BLaER1 treated with 17β-estradiol and CSF1 and Interleukin-3, amounts not matched to agents 10 nM and 100 nM (cell line): ENCODE data around the gene UPF1.

Experiments used
- H3K27ac ChIP-seq, 11 experiments: shearing (Covaris generic); formaldehyde crosslinking; 2 replicates each; pipeline ENCODE4 v1.8.1; 2022
- H3K27me3 ChIP-seq, 11 experiments: shearing (Covaris generic); formaldehyde crosslinking; 2 replicates each; pipeline ENCODE4 v1.8.1; 2022
- H3K36me3 ChIP-seq, 11 experiments: shearing (Covaris generic); formaldehyde crosslinking; 2 replicates each; pipeline ENCODE4 v1.8.1; 2022
- H3K4me1 ChIP-seq, 10 experiments: shearing (Covaris generic); formaldehyde crosslinking; 2 replicates each; pipeline ENCODE4 v1.8.1; 2022
- H3K4me2 ChIP-seq, 11 experiments: shearing (Covaris generic); formaldehyde crosslinking; 2 replicates each; pipeline ENCODE4 v1.8.1; 2022
- H3K4me3 ChIP-seq, 10 experiments: shearing (Covaris generic); formaldehyde crosslinking; 2 replicates each; pipeline ENCODE4 v1.8.1; 2022
- H3K9ac ChIP-seq, 11 experiments: shearing (Covaris generic); formaldehyde crosslinking; 2 replicates each; pipeline ENCODE4 v1.8.1; 2022
- H3K9me3 ChIP-seq, 11 experiments: shearing (Covaris generic); formaldehyde crosslinking; replicated peaks in 1 of 11; 2 replicates each; pipeline ENCODE4 v1.8.1; 2022
- H4K20me1 ChIP-seq, 11 experiments: shearing (Covaris generic); formaldehyde crosslinking; 2 replicates each; pipeline ENCODE4 v1.8.1; 2022
- Cebpa-rat ChIP-seq, 11 experiments: shearing (Covaris generic); IDR thresholded peaks; 2 replicates each; pipeline ENCODE4 v1.8.1; 2022

UPF1 gene

GRCh38 chr19:18828786-18829185 is 3.0 kb upstream of the UPF1 start:
- no peak for TF ChIP-seq Cebpa-rat (IDR thresholded peaks at IDR 0.05)
- Histone ChIP-seq H4K20me1 (peaks cover 17 to 20% (median 20%) of the 10 kb centered on the region in 11 experiments), H3K9me3 (peaks cover 15 to 25% (median 20%) of the 10 kb centered on the region in 11 experiments), H3K27ac (no peak overlapping the region), H3K4me2 (no peak overlapping the region), H3K4me3 (no peak overlapping the region), H3K27me3 (no peaks in the 10 kb centered on the region), H3K4me1 (peaks cover 3 to 8% (median 5%) of the 10 kb centered on the region in 10 experiments), H3K36me3 (peaks cover 0 to 4% (median 3%) of the 10 kb centered on the region in 11 experiments; a peak in 13 of 22 replicates), H3K9ac (no peak overlapping the region)

- peaks cover 20 to 25% (median 22%) of the 10 kb centered on the region in 10 experiments for H3K4me1 ChIP-seq
- H3K9me3 ChIP-seq: peaks cover 15 to 25% (median 19%) of the 10 kb centered on the region in 11 experiments
- no peak overlapping the region for H3K4me2 ChIP-seq
- H3K36me3 ChIP-seq: peaks cover 12 to 21% (median 20%) of the 10 kb centered on the region in 11 experiments; a peak in 19 of 22 replicates
- H3K4me3 ChIP-seq: no peak overlapping the region
- no peak overlapping the region for H3K27ac ChIP-seq
- H3K9ac ChIP-seq: peak overlapping the region in 1 of 11 experiments; percentile 19; a peak in 1 of 22 replicates
- TF ChIP-seq Cebpa-rat (IDR thresholded peaks at IDR 0.05): no peak
- H3K27me3 ChIP-seq: no peaks in the 10 kb centered on the region
- peaks cover 34 to 37% (median 37%) of the 10 kb centered on the region in 11 experiments for H4K20me1 ChIP-seq
These were observed 1.3 kb upstream of the UPF1 start for GRCh38 chr19:18830488-18830887.

GRCh38 chr19:18832306-18833140 is 764 bp downstream of the UPF1 start:
- Histone ChIP-seq H3K36me3 (peaks cover 22 to 41% (median 40%) of the 10 kb centered on the region in 11 experiments; a peak in 21 of 22 replicates), H3K4me3 (peak overlapping the region; percentile 87 to 100 (median 97)), H3K4me1 (peaks cover 39 to 44% (median 41%) of the 10 kb centered on the region in 10 experiments), H3K9me3 (peaks cover under 1 to 4% (median 4%) of the 10 kb centered on the region in 11 experiments; a peak in 20 of 22 replicates), H4K20me1 (peaks cover 55 to 57% (median 57%) of the 10 kb centered on the region in 11 experiments), H3K27me3 (no peaks in the 10 kb centered on the region), H3K4me2 (peak overlapping the region; percentile 98 to 100 (median 99)), H3K27ac (peak overlapping the region; percentile 91 to 98 (median 96)), H3K9ac (peak overlapping the region; percentile 92 to 99 (median 99))
- TF ChIP-seq Cebpa-rat (IDR thresholded peaks at IDR 0.05): no peak

GRCh38 chr19:18833141-18833476 is 1.4 kb downstream of the UPF1 start:
- Histone ChIP-seq H3K4me3 (peak overlapping the region; percentile 87 to 100 (median 97)), H3K27ac (peak overlapping the region; percentile 91 to 98 (median 96); a peak in 21 of 22 replicates), H3K9ac (peak overlapping the region; percentile 92 to 99 (median 99)), H3K27me3 (no peaks in the 10 kb centered on the region), H4K20me1 (peaks cover 60 to 63% (median 63%) of the 10 kb centered on the region in 11 experiments), H3K36me3 (peaks cover 28 to 47% (median 46%) of the 10 kb centered on the region in 11 experiments; a peak in 21 of 22 replicates), H3K4me2 (peak overlapping the region; percentile 98 to 100 (median 99)), H3K9me3 (no peaks in the 10 kb centered on the region), H3K4me1 (peaks cover 44 to 50% (median 47%) of the 10 kb centered on the region in 10 experiments)
- no peak for TF ChIP-seq Cebpa-rat (IDR thresholded peaks at IDR 0.05)

- H4K20me1 ChIP-seq: peaks cover 70 to 72% (median 72%) of the 10 kb centered on the region in 11 experiments
- H3K27ac ChIP-seq: 0 out of 22 replicates have a peak overlapping the region, but pooled peaks of 3 of the 11 experiments have one; percentile 3 to 11 (median 6)
- peaks cover 34 to 56% (median 55%) of the 10 kb centered on the region in 11 experiments for H3K36me3 ChIP-seq
- H3K9ac ChIP-seq: peak overlapping the region; percentile 92 to 99 (median 99)
- H3K27me3 ChIP-seq: no peaks in the 10 kb centered on the region
- no peaks in the 10 kb centered on the region for H3K9me3 ChIP-seq
- no peak for TF ChIP-seq Cebpa-rat (IDR thresholded peaks at IDR 0.05)
- H3K4me2 ChIP-seq: peak overlapping the region; percentile 98 to 100 (median 99)
- H3K4me1 ChIP-seq: peaks cover 53 to 59% (median 56%) of the 10 kb centered on the region in 10 experiments
- peak overlapping the region; percentile 87 to 100 (median 97) for H3K4me3 ChIP-seq
These were observed 2.3 kb downstream of the UPF1 start for GRCh38 chr19:18833849-18834643.

- H3K4me2 ChIP-seq: peak overlapping the region; percentile 98 to 100 (median 99)
- TF ChIP-seq Cebpa-rat (IDR thresholded peaks at IDR 0.05): no peak
- H3K27ac ChIP-seq: no peak overlapping the region
- H3K4me1 ChIP-seq: peaks cover 59 to 65% (median 62%) of the 10 kb centered on the region in 10 experiments
- no peaks in the 10 kb centered on the region for H3K9me3 ChIP-seq
- H3K4me3 ChIP-seq: peak overlapping the region; percentile 87 to 100 (median 97); a peak in 14 of 20 replicates
- H4K20me1 ChIP-seq: peaks cover 75 to 78% (median 78%) of the 10 kb centered on the region in 11 experiments
- H3K36me3 ChIP-seq: peaks cover 39 to 62% (median 61%) of the 10 kb centered on the region in 11 experiments
- no peaks in the 10 kb centered on the region for H3K27me3 ChIP-seq
- peak overlapping the region; percentile 92 to 99 (median 99); a peak in 19 of 22 replicates for H3K9ac ChIP-seq
These were observed 2.9 kb downstream of the UPF1 start for GRCh38 chr19:18834644-18834984.

- H3K27me3 ChIP-seq: no peaks in the 10 kb centered on the region
- H3K9me3 ChIP-seq: no peaks in the 10 kb centered on the region
- no peak overlapping the region for H3K4me3 ChIP-seq
- H3K36me3 ChIP-seq: peaks cover 36 to 77% (median 62%) of the 10 kb centered on the region in 11 experiments
- peak overlapping the region; percentile 6 to 99 (median 52); a peak in 15 of 22 replicates for H3K4me2 ChIP-seq
- H4K20me1 ChIP-seq: peaks cover 100% of the 10 kb centered on the region in 11 experiments
- peak overlapping the region in 10 of 11 experiments; percentile 8 to 60 (median 36); a peak in 12 of 22 replicates for H3K9ac ChIP-seq
- peaks cover 93 to 100% (median 99%) of the 10 kb centered on the region in 10 experiments for H3K4me1 ChIP-seq
- TF ChIP-seq Cebpa-rat (IDR thresholded peaks at IDR 0.05): no peak
- H3K27ac ChIP-seq: peak overlapping the region in 3 of 11 experiments; percentile 9 to 37 (median 18); a peak in 3 of 22 replicates
These were observed 7.9 kb downstream of the UPF1 start for GRCh38 chr19:18839465-18840287.
